Ovary (tissue), 3 donors: Measurements from ENCODE around the gene C16orf95.

Source experiments
- CTCF ChIP-seq, 3 donors: fragments of 450-650 bp in 2 of 3; fragments of 200-600 bp in 1 of 3; IDR thresholded peaks; one replicate each; pipeline versions ENCODE4 v1.5.1 to v1.8.0; 2016 to 2022; ENCODE audit warnings: antibody characterized with exemption in 3 of 3, mild to moderate bottlenecking in 1 of 3
- POLR2A ChIP-seq: fragments of 450-650 bp; IDR thresholded peaks from one replicate; pipeline ENCODE4 v1.6.1; 2017; ENCODE audit warnings: antibody characterized with exemption, mild to moderate bottlenecking, moderate library complexity
- donor health status: DM: no; HTN: no; CAD: no.

GRCh38 chr16:87317750-87318644 is 805 bp upstream of the C16orf95 start:
- TF ChIP-seq POLR2A (no peak), CTCF (IDR thresholded peaks at IDR 0.05) (no peak)
